B cell (primary cell): ENCODE data around the gene SLC44A1. TPM values are rescaled to one million over a fixed set of nuclear protein-coding genes. Genes with fewer than 3 reads are reported as not detected.
A peak's percentile ranks its signal among the peaks of the same experiment; 100 is the strongest.

Experiments used
- ATAC-seq: fragments of 200-7000 bp; cut with Tn5 transposase; one replicate; pipeline ENCODE4 v1.10.0; 2021; ENCODE audit warnings: low read depth, mild to moderate bottlenecking, moderate number of reproducible peaks, moderate library complexity
- CTCF ChIA-PET: fragments of 350-600 bp; sonication (Branson Sonifier 250); formaldehyde crosslinking; loops from one replicate; lab custom pipeline; 2021; ENCODE audit warnings: antibody characterized with exemption, inconsistent platforms; lab: Charles Lee
- POLR2A ChIA-PET: fragments of 350-600 bp; sonication (Branson Sonifier 250); formaldehyde crosslinking; loops from one replicate; lab custom pipeline; 2021; ENCODE audit warnings: antibody characterized with exemption; lab: Charles Lee
- DNase-seq: peaks from one replicate; pipeline ENCODE4 v3.0.0; 2013
- H2AFZ ChIP-seq: 2 replicates; pipeline ENCODE4 v1.6.1; 2012; ENCODE audit warnings: mild to moderate bottlenecking, low read depth, low read length; ENCODE audit not compliant: insufficient read depth, poor library complexity, severe bottlenecking
- H3K27ac ChIP-seq, 2 donors: 1 replicate in 1 of 2; 2 replicates in 1 of 2; pipeline ENCODE4 v1.5.1; 2012 to 2013; ENCODE audit warnings: low read length in 2 of 2, mild to moderate bottlenecking in 2 of 2, moderate library complexity in 1 of 2
- H3K27me3 ChIP-seq, 4 experiments: fragments of 200-600 bp in 1 of 4; sonication (generic) in 1 of 4; replicated peaks in 1 of 4; 1 replicate in 2 of 4; 2 replicates in 2 of 4; pipeline versions ENCODE4 v1.6.1 to v1.7.0; 2013 to 2016; ENCODE audit warnings: low read length in 3 of 4, mild to moderate bottlenecking in 2 of 4, mixed read lengths in 1 of 4, moderate library complexity in 1 of 4; ENCODE audit not compliant: insufficient read depth in 4 of 4, control insufficient read depth in 3 of 4; ENCODE audit errors: control extremely low read depth in 1 of 4
- H3K36me3 ChIP-seq, 2 experiments: replicated peaks in 1 of 2; 1 replicate in 1 of 2; 2 replicates in 1 of 2; pipeline versions ENCODE4 v1.6.1 to v1.7.1; 2013; ENCODE audit warnings: low read length in 1 of 2; ENCODE audit not compliant: insufficient read depth in 2 of 2, control insufficient read depth in 1 of 2; ENCODE audit errors: control extremely low read depth in 1 of 2, extremely low read depth in 1 of 2
- H3K4me1 ChIP-seq, 2 donors: fragments of 200-600 bp in 1 of 2; sonication (generic) in 1 of 2; 1 replicate in 1 of 2; 2 replicates in 1 of 2; pipeline versions ENCODE4 v1.5.1 to v1.6.1; 2013 to 2017; ENCODE audit warnings: low read length in 2 of 2; ENCODE audit not compliant: control insufficient read depth in 2 of 2, insufficient read depth in 2 of 2
- H3K4me2 ChIP-seq: replicated peaks from 2 replicates; pipeline ENCODE3; 2012; ENCODE audit warnings: mild to moderate bottlenecking, low read depth, low read length; ENCODE audit not compliant: poor library complexity, severe bottlenecking
- H3K4me3 ChIP-seq, 5 experiments: fragments of 200-600 bp in 1 of 5; sonication (generic) in 1 of 5; 1 replicate in 3 of 5; 2 replicates in 2 of 5; pipeline versions ENCODE4 v1.5.1 to v1.7.0; 2011 to 2016; ENCODE audit warnings: low read length in 4 of 5, mild to moderate bottlenecking in 4 of 5, low read depth in 2 of 5, control low read depth in 1 of 5, moderate library complexity in 1 of 5; ENCODE audit not compliant: insufficient read depth in 1 of 5; ENCODE audit errors: control extremely low read depth in 1 of 5, extremely low read depth in 1 of 5
- H3K79me2 ChIP-seq: fragments of 200-600 bp; sonication (generic); one replicate; pipeline ENCODE4 v1.6.0; 2016; ENCODE audit warnings: low read length; ENCODE audit not compliant: control insufficient read depth, insufficient read depth
- H3K9ac ChIP-seq: fragments of 200-600 bp; sonication (generic); 2 replicates; pipeline ENCODE4 v1.6.1; 2017; ENCODE audit warnings: mild to moderate bottlenecking, low read length, moderate library complexity
- H3K9me3 ChIP-seq, 3 donors: one replicate each; pipeline versions ENCODE4 v1.6.1 to v1.7.1; 2013; ENCODE audit warnings: low read length in 2 of 3; ENCODE audit not compliant: control insufficient read depth in 2 of 3, insufficient read depth in 1 of 3; ENCODE audit errors: control extremely low read depth in 1 of 3
- H4K20me1 ChIP-seq: 2 replicates; pipeline ENCODE4 v1.6.0; 2012; ENCODE audit warnings: mild to moderate bottlenecking, low read length; ENCODE audit not compliant: insufficient read depth, control insufficient read depth, poor library complexity, severe bottlenecking
- H3K27ac Mint-ChIP-seq: one replicate; pipeline ENCODE4 v1.8.0; 2021; ENCODE audit warnings: mixed read lengths
- H3K27me3 Mint-ChIP-seq: one replicate; pipeline ENCODE4 v1.8.0; 2021; ENCODE audit warnings: mixed read lengths
- H3K4me1 Mint-ChIP-seq: one replicate; pipeline ENCODE4 v1.8.0; 2021; ENCODE audit warnings: mixed read lengths
- H3K4me3 Mint-ChIP-seq: one replicate; pipeline ENCODE4 v1.8.0; 2021; ENCODE audit warnings: mixed read lengths
- H3K9me3 Mint-ChIP-seq: one replicate; pipeline ENCODE4 v1.8.0; 2022; ENCODE audit warnings: mixed read lengths; ENCODE audit not compliant: insufficient read depth
- CTCF ChIP-seq: fragments of 200-600 bp; IDR thresholded peaks from one replicate; pipeline ENCODE4 v1.8.0; 2022; ENCODE audit warnings: antibody characterized with exemption, mild to moderate bottlenecking
- EZH2 ChIP-seq: IDR thresholded peaks from 2 replicates; pipeline ENCODE4 v1.6.1; 2012; ENCODE audit warnings: borderline replicate concordance, low read depth, mild to moderate bottlenecking, moderate library complexity, low read length; ENCODE audit not compliant: insufficient read depth, poor library complexity, severe bottlenecking
- WGBS: methylation state at CpG from one replicate; pipeline ENCODE4 v1.1.5; 2013; ENCODE audit warnings: missing lambda C conversion rate; ENCODE audit not compliant: insufficient coverage; 5-methylcytosine and 5-hydroxymethylcytosine counted together
- intact Hi-C: fragments of 100-400 bp; cut with micrococcal nuclease; formaldehyde crosslinking; loops from one replicate; pipeline ENCODE4 v1.10.0; 2022
- polyA plus RNA-seq: library from polyadenylated mRNA; depleted of rRNA; stranded (reverse); fragments of >200 nt; gene quantifications from 2 replicates; pipeline ENCODE4 v1.2.3, GENCODE V29; 2012
- total RNA-seq, 2 donors: library from RNA; stranded (reverse); fragments of 120-200 nt in 1 of 2; gene quantifications; 1 replicate in 1 of 2; 2 replicates in 1 of 2; pipeline versions ENCODE4 v1.2.3 to v1.2.4, GENCODE V29; 2013 to 2022

SLC44A1 gene
- total and polyA plus RNA-seq, 2 donors (not counting 1 experiment from before 2014, with no cell fraction given), result 2.2 to 17.7 TPM

GRCh38 chr9:105449081-105449480 lies 204.6 kb downstream of the SLC44A1 start:
- Mint-ChIP-seq H3K27ac (no peak overlapping the region), H3K27me3 (no peaks in the 10 kb centered on the region), H3K4me1 (peaks cover 17% of the 10 kb centered on the region), H3K9me3 (no peaks in the 10 kb centered on the region), H3K4me3 (peak overlapping the region; percentile 90)
- Histone ChIP-seq H3K79me2 (no peaks in the 10 kb centered on the region), H3K9me3 (no peaks in the 10 kb centered on the region), H3K4me1 (peaks cover 9 to 11% of the 10 kb centered on the region in 2 donors), H2AFZ (no peak overlapping the region), H3K27me3 (no peaks in the 10 kb centered on the region), H3K4me2 (peak overlapping the region; percentile 91), H3K4me3 (no peak overlapping the region), H3K27ac (no peak overlapping the region), H3K36me3 (no peaks in the 10 kb centered on the region), H4K20me1 (no peaks in the 10 kb centered on the region), H3K9ac (no peak overlapping the region)
- no CpG with 5 or more reads among the region's 2 CpGs for WGBS
- ChIA-PET POLR2A (no interaction called here), CTCF (no interaction called here)
- no peak for TF ChIP-seq EZH2
- no peak for TF ChIP-seq CTCF
- ATAC-seq, result no peak
- DNase-seq, result no peak
- intact Hi-C loops, result loop anchor here (2.0 to 10.0 kb wide), 3 partner anchors 108 to 704 kb away; partner anchors contain the start of genes FKTN, NIPSNAP3A and SLC44A1

GRCh38 chr9:105452185-105452584 lies 207.7 kb downstream of the SLC44A1 start:
- no peak overlapping the region for H3K4me3 Mint-ChIP-seq
- CTCF ChIA-PET, result interaction anchor here (1.7 kb wide), 1 partner anchor 37 kb away, joined by 4 read pairs; no protein-coding TSS in a partner anchor

More at GRCh38 chr9:105452185-105452584, 207.7 kb downstream of the SLC44A1 start:
- Histone ChIP-seq H3K27ac (no peak overlapping the region), H3K9me3 (no peaks in the 10 kb centered on the region), H3K79me2 (no peaks in the 10 kb centered on the region), H3K36me3 (no peaks in the 10 kb centered on the region), H2AFZ (no peak overlapping the region), H3K9ac (no peak overlapping the region), H4K20me1 (no peaks in the 10 kb centered on the region), H3K4me3 (no peak overlapping the region), H3K4me2 (no peak overlapping the region), H3K4me1 (peaks cover 9 to 11% of the 10 kb centered on the region in 2 donors), H3K27me3 (no peaks in the 10 kb centered on the region)
- no peaks in the 10 kb centered on the region for H3K9me3 Mint-ChIP-seq
- no peaks in the 10 kb centered on the region for H3K27me3 Mint-ChIP-seq
- intact Hi-C loops, result no loop called here
- H3K27ac Mint-ChIP-seq, result no peak overlapping the region
- POLR2A ChIA-PET, result no interaction called here
- peaks cover 17% of the 10 kb centered on the region for H3K4me1 Mint-ChIP-seq
- WGBS, result no CpG with 5 or more reads among the region's 3 CpGs
- TF ChIP-seq CTCF (no peak), EZH2 (no peak)
- DNase-seq, result no peak
- ATAC-seq, result no peak
